Activated naive CD4-positive, alpha-beta T cell treated with Interleukin-2 at 50 U/mL for 16 hours (primary cell): ENCODE measurements around the gene TICRR.
"Not testable (repeated sequence)": the region's sequence is repeated elsewhere in the genome, so short reads cannot be mapped to it uniquely, and the experiment has no call there.

Experiments used
- DNase-seq: peaks from one replicate; pipeline ENCODE4 v3.0.0-alpha.2; 2020

The TICRR gene, protein sequence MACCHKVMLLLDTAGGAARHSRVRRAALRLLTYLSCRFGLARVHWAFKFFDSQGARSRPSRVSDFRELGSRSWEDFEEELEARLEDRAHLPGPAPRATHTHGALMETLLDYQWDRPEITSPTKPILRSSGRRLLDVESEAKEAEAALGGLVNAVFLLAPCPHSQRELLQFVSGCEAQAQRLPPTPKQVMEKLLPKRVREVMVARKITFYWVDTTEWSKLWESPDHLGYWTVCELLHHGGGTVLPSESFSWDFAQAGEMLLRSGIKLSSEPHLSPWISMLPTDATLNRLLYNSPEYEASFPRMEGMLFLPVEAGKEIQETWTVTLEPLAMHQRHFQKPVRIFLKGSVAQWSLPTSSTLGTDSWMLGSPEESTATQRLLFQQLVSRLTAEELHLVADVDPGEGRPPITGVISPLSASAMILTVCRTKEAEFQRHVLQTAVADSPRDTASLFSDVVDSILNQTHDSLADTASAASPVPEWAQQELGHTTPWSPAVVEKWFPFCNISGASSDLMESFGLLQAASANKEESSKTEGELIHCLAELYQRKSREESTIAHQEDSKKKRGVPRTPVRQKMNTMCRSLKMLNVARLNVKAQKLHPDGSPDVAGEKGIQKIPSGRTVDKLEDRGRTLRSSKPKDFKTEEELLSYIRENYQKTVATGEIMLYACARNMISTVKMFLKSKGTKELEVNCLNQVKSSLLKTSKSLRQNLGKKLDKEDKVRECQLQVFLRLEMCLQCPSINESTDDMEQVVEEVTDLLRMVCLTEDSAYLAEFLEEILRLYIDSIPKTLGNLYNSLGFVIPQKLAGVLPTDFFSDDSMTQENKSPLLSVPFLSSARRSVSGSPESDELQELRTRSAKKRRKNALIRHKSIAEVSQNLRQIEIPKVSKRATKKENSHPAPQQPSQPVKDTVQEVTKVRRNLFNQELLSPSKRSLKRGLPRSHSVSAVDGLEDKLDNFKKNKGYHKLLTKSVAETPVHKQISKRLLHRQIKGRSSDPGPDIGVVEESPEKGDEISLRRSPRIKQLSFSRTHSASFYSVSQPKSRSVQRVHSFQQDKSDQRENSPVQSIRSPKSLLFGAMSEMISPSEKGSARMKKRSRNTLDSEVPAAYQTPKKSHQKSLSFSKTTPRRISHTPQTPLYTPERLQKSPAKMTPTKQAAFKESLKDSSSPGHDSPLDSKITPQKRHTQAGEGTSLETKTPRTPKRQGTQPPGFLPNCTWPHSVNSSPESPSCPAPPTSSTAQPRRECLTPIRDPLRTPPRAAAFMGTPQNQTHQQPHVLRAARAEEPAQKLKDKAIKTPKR (N-terminal part only)

DNA sequence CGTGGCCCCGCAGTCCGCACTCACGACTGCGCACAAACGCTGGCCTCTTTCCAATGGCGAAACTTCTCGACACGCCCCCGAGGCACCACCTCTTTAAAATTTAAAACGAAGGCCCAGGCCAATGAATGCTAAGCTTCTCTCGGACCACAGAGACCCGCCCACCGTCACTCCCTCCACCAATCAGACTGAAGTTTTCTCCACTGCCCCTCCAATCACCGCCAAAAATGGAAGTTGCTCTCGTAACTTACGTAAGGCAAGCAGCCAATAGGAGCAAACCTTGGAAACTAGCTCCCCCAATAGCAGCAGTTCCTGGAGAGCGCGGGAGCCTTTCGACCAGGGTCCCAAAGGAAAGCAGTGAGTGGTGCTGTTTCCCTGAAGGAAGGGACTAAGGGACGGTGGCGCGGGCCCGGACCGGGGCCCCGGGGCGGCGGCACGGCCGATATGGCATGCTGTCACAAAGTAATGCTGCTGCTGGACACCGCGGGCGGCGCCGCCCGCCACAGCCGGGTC, at the start of gene TICRR:
Gene TICRR, plus strand, starts transcription at position 324 of the 510 bp plus-strand sequence. Its CDS starts 118 bp downstream, at position 442.
- peak; percentile 95 for DNase-seq

DNA sequence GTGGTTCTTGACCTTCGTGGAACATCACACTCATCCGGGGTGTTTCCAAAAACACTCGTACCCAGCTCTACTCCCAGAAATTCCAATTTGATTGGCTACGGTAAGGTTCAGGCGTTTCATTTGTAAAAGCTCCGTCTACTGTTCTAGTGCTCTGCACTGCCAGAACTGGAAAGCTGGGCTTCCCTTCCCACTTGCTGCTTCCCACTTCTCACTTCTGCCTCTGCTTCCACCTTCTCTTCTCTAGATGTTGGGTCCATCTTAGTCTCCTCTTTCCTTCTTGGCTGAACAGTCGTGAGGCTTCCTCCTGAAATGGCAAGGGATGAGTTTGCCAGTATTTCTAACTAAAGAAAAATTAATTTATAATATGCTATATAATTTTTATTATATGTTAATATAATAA, 49.1 kb upstream of the TICRR start:
- DNase-seq: no peak

DNA sequence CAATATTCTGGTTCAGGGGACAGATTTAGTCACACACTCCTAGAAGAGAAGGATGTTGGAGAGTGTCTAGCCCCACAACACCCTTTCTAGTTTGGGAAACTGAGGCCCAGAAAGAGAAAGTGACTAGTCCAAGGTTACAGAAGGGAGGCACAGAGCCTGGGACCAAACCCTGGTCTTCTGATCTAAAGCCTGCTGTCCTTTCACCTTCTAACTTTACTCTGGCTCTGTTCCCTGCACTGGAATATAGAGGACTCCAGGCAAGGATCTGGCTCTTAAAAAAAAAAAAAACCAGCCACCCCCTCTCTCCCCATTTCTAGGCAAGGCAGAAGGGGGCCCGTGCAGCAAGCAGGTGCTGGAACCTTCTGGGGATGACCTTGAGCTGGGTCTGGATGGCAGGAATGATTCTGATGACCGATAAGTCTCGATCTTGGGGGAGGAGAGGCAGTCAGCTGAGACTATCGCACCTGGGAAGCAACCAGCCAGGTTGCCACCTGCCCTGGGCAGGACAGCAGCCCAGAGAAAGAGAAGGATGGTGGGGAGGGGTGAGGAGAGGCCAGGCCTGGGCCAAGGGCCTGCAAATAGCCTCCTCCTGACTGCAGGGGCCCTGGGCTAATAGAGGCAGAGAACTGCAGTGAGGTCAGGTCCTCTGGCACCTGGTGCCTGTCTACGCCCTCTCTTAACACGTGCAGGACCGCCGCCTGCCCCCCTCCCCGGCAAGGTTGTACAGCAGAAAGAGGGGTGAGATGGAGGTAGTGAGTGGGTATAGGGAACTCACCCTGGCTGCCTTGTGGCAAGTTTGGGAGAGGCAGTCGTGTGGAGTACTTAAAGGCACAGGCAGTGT, 48.4 kb upstream of the TICRR start:
- DNase-seq: no peak

DNA sequence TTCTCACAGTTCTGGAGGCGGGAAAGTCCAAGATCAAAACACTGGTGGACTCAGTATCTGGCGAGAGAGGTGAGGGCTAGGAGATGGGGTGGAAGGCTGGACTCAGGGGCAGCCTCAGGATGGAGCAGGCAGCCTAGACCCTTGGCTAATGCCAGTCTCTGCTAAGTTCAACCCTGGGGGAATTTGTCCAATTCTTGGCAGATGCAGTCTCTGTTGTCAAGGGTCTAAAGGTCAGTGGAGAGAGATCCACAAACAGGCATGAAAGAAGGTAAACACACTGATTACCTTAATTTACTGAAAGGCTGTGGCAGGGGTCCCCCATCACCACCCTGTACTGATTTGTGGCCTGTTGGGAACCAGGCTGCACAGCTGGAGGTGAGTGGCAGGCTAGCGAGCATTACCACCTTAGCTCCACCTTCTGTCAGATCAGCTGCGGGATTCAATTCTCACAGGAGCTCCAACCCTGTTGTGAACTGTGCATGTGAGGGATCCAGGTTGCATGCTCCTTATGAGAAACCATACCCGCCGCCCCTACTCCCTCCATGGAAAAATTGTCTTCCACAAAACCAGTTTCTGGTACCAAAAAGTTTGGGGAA, 46.4 kb upstream of the TICRR start:
- no peak for DNase-seq

DNA sequence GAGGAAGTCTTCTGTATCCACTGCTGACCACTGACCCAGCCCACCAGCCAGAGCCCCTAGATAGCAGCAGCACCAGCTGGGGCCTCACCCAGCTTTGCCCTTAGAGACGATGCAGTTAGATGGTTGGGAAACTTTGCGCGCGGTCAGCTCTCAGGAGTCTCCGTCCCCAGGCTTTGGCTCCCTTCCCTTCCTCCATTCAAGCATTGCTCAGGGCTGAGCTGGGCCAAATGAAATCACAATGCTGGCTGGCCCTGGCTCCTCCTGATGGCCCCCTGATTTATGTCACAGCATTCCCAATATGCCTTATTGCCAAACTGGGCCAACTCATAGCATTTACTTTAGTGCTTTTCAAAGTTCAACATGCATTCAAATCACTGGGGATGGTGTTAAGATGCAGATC, 44.3 kb upstream of the TICRR start:
- no peak for DNase-seq

DNA sequence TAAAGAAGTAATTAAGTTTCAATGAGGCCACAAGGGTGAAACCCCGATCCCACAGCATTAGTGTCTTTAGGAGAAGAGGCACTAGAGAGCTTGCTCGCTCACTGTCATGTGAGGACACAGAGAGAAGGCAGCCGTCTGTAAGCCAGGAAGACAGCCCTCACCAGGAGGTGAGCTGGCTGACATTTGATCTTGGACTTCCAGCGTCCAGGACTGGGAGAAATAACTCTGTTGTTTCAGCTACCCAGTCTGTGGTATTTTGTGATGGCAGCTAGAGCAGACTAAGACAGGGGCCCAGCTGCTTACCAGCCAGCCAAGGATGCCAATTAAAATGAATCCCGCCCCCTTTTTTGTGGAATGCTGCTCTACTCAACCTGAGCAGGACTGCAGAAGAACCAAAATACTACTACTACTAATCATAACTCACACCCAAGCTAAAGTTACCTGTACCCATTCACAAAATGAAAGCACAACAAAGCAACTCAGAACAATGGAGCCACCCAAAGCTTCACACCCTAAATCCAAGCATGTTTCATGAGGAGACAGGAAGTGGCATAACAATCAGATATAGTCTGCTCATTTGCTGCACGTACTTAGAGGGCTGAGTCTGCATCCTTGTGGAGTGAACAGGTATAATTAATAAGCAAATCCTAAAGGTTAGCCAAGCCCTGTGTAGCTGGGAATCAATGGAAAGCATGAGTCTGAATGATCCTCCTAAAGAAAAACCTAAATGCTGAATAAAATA, 43.3 kb upstream of the TICRR start:
- DNase-seq: no peak

DNA sequence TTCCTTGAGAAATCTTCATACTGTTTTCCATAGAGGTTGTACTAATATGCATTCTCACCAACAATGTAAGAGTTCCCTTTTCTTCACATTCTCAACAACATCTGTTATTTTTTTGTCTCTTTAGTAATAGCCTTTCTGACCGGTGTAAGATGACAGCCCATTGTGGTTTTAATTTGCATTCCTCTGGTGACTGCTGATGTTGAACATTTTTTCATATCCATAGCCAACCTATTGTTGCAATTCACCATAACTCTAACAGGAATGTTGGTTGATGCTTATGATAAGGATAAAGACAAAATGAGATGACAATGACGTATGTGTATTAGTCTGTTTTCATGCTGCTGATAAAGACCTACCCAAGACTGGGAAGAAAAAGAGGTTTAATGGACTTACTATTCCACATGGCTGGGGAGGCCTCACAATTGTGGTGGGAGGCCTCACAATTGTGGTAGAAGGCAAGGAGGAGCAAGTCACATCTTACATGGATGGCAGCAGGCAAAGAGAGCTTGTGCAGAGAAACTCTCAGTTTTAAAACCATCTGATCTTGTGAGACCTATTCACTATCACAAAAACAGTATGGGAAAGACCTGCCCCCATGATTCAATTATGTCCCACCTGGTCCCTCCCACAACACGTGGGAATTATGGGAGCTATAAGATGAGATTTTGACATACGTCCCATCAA, 41.3 kb upstream of the TICRR start:
- no peak for DNase-seq

DNA sequence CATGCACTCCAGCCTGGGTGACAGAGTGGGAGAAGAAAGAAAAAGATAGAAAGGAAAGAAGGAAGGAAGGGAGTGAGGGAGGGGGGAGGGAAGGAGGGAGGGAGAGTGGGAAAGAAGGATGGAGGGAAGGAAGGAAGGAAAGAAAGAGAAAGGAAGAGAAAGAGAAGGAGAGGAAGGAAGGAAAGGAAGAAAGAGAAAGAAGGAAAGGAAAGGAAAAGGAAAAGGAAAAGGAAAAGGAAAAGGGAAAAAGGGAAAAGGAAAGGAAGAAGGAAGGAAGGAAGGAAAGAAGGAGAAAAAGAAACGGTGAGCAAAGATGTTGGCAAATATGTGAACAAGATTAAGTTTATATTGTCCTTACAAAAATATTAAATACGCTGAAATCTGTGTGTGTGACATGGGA, 36.2 kb upstream of the TICRR start:
- DNase-seq: no peak

DNA sequence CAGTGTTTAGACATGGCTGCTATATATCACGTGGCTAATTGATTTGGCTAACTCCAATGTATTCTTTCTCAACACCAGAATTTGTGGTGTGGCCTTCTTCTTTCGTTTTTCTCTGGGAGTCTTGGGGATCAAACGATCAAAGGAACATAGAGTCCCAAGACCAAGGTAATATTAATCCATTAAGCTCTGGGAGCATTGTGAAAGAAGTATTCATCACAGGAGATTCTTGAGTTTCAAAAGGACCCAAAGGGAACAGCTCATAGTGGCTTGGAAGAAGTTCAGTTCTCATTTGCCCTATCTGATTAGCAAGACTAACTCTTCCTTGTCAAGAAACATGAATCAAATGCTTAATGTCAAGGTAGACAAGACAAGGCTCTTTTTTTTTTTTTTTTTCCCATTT, 32.9 kb upstream of the TICRR start:
- DNase-seq: no peak

DNA sequence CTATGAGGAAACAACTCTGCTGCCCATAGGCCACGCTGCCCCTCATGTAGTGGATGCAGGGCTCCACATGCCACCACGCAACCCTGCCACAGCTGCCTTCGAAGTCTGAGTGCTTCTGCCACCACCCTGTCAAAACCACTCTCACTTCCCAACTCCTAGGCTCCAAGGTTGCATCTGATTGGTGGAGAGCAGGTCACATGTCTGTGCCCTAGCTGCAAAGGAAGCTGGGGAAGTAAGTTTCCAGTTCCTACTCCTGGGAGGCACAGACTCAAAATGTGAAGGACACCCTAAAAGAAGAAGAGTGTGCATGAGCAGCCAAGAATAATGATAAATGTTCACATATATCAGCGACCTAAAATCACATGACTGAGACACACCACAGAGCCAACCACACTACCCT, 31.9 kb upstream of the TICRR start:
- DNase-seq: no peak

DNA sequence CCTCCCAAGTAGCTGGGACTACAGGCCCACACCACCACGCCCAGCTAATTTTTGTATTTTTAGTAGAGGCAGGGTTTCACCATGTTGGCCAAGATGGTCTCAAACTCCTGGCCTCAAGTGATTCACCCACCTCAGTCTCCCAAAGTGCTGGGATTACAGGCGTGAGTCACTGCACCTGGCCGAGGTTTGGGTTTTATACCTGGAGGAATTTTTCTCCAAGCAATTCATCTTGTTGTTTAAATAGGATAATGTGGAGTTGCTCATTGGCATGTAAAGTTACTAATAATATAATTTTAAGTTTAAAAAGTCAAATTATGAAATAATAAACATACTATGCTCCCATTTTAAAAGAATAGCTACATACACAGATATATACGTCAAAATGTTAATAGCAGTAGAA, 26.1 kb upstream of the TICRR start:
- not testable (repeated sequence) for DNase-seq

DNA sequence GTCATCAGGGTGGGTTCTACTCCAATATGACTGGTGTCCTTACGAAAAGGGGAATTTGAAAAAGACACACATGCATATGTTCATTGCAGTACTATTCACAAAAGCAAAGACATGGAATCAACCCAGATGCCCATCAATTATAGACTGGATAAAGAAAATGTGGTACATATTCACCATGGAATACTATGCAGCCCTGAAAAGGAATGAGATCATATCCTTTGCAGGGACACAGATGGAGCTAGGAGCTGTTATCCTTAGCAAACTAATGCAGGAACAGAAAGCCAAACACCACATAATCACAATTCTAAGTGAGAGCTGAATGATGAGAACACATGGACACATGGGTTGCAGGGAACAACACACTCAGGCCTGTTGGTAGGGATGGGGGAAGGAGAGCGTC, 24.8 kb upstream of the TICRR start:
- DNase-seq: no peak

DNA sequence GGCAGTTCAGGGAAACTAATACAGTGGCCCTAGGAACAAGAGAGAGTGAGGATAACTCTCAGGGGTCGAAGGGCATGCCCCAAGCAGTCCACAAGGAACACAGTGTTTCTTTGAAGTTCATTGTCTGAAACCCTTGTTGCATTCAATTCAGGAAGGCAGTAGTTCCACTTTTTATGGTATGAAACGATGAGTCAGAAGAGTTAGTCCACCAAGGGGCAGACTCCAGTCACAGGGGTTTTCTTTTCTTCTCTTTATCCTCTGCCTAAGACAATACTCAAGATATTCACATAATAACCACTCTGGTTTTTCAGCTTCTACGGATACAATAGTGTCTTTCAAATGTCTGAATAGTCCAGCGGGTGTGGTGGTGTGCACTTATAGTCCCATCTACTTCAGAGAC, 23.7 kb upstream of the TICRR start:
- DNase-seq: no peak

DNA sequence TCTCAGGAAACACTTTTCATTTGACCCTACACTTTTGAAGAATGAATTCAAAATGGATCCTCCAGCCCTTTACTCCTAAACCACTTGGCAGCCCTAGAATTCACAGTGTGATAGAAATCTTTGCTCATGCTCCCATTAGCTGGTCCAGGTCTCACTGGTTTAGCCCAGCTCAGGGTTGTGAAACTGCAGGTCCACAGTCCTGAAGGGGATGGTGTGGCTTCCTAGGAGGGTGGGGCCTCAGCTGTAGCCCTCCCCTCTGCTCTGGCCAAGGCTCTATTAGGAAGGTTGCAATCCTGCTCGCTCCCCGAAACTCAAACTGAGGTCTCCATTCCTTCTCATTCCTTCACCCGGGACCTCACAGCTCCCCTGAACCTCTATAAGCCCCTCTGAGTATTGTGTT, 21.6 kb upstream of the TICRR start:
- DNase-seq: no peak

DNA sequence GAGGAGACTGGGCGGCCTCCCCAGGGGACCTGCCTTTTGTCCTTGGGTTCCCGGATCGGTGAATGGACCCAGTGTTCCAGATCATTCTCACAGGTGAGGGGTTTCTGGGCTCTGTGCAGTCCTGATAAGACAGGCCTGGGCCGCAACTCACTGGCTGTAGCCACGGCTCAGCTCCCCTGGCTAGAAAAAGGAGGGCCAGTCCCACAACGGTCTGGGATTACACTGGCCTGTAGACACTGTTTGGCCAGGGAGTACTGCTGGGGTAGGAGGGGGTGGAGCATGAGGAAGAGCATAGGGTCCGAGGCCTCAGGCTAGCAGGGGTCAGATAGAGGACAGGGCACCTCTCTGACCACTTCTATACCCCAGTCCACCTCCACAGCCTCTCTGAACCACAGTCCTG, 21.0 kb upstream of the TICRR start:
- no peak for DNase-seq

DNA sequence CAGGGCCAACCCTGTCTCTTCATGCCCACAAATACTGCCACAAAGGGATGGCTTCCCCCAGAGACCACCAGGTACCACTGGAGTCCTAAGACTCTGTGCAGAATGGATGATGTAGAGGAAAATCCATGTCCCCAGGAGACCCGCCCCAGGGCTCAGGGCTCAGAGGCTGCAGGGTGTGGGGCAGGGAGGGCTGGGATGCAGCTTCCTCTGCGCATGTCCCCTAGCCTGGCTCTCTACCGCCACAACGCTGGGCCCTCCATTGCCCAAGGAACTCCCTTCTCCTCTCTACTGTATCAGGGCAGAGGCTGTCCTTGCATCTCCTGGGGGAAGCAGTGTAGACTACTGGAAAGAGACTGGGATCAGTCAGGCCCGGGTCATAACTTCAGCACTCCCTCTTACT, 19.5 kb upstream of the TICRR start:
- DNase-seq: no peak

DNA sequence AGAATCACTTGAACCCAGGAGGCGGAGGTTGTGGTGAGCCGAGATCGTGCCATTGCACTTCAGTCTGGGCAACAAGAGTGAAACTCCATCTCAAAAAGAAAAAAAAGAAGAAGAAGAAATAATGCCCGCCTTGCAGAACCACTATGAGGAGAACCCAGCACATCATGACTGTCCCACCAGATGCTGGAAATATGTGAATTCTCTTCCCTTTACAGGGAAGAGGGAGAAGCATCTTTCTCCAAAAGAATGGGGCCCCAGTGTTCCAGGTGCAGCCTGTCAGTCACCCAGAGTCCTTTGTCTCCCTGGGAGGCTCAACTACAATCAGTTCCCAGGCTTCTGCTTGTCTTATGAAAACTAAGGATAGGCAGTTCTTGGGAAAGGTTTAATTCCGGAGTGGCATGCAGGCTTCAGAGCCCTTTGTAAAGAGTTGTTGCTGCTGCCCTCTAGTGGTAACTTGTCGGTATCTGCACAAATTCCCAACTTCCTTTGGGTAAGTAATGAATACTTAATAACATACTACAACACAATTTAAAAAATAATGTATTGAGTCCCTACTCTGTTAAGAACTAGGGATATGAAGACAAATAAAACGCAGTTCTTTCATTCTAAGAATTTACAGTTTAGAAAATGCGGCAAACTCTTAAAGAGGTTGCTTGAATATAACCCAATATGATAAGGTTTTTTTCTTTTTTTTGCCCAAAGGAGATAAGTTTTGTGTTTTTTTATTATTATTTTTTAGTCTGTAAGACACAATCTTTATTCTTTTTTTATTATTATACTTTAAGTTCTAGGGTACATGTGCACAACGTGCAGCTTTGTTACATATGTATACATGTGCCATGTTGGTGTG, 18.6 kb upstream of the TICRR start:
- peak; percentile 38 for DNase-seq

DNA sequence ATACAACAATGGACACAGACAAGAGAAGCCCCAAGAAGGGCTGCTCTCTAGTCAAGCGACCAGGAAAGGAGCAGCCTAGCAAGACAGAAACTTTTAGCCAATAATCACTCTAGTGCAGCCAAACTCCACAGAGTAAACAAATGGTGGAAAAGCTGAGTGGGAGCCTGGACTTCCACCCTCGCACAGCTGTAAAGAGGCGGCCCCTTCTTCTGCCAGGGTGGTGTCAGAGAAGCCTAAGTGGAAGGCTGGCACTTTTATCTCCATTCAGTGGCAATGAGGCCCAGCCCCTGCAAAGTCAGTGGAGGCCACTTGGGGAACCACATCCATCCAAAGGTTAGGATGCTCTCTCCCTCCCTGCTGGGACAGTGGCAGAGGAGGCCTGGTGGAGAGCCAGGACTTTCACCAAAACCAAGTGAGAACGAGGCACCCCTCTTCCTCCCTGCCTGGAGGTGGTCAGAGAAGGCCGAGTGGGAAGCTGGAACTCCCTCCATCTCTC, 15.5 kb upstream of the TICRR start:
- no peak for DNase-seq

DNA sequence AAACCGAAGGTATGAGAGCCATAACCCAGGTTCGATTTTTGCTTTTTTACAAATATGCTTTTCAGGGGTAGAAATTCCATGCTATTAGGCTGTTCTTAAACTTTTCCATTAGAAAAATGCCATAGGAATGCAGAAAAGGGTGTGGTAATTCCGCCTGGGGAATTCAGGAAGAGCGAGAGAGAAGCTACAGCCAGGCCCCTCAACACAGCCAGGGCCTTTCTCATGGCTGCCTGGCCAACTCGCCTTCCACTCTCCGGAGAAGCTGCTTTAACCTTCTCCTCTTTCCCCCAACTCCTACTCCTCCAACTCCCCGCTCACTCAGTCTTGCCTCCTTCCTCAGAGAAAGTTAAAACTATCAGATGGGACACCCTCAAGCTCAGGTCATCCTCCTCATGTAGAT, 9.1 kb upstream of the TICRR start:
- no peak for DNase-seq
